ENCODE results near the gene NALF2. TPM values are rescaled to one million over a fixed set of nuclear protein-coding genes. Genes with fewer than 3 reads are reported as not detected.

The NALF2 gene
- total RNA-seq, 1 experiment from 2014 or later: 2.3 TPM

DNA sequence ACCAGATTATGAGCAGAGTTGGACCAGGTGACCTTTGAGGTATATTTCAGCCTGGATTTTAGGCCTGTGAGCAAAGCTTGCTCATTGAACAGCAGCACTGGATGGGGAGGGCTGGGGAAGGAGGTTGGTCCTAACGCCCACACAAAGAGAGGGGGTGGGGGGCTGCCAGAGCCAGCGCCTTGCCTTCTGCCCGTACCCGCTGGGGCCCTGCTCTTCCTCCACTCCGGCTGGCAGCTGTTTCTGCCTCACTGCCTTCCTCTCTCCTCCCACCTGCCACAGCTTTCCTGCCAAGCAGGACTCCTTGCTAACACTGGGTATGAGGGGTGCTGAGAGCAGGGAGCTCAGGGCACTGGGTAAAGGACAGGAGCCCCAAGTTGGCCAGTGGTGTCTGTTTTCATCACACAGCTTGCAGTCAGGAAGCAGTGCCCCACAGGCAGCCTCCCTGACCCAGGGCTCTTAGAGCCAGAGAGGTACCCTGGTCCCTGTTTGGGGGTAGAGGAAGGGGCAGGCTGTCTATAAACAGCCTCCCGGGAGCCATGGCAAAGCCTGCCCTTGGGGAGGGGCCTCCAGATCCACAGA is 6.1 kb downstream of the NALF2 start:
- ChIA-PET POLR2A (ENCODE audit: low non-redundant PET) (no interaction called here), CTCF (no interaction called here)
- no peak for DNase-seq (ENCODE audit: low spot score)
- no TSS peak for BruUV-seq (replicated peaks)
- H3K4me3 ChIP-seq (ENCODE audit: low read depth, low read length, poor library complexity, severe bottlenecking): no peak overlapping the region
- H3K4me1 ChIP-seq (ENCODE audit: insufficient read depth, low read length, poor library complexity, severe bottlenecking): no peaks in the 10 kb centered on the region
- no peak overlapping the region for H3K27ac ChIP-seq (ENCODE audit: low read depth, low read length, poor library complexity, severe bottlenecking)
- H3K36me3 ChIP-seq (ENCODE audit: insufficient read depth, low read length, poor library complexity, severe bottlenecking): no peaks in the 10 kb centered on the region
- no peaks in the 10 kb centered on the region for H3K27me3 ChIP-seq (replicated peaks; ENCODE audit: insufficient read depth, low read depth, low read length, poor library complexity)
- TF ChIP-seq CTCF (conservative IDR thresholded peaks at IDR 0.05; ENCODE audit: low read depth, low read length) (no peak), EZH2 (IDR thresholded peaks at IDR 0.05; ENCODE audit: borderline replicate concordance, low read depth, low read length, poor library complexity, severe bottlenecking) (no peak)
- intact Hi-C loops (cut with micrococcal nuclease; ENCODE audit: unreplicated experiment): no loop called here
- H3K9me3 ChIP-seq (ENCODE audit: low read depth, low read length, poor library complexity, severe bottlenecking): no peaks in the 10 kb centered on the region

- Histone ChIP-seq H3K4me3 (ENCODE audit: low read depth, low read length, poor library complexity, severe bottlenecking) (no peak overlapping the region), H3K9me3 (ENCODE audit: low read depth, low read length, poor library complexity, severe bottlenecking) (no peaks in the 10 kb centered on the region), H3K27ac (ENCODE audit: low read depth, low read length, poor library complexity, severe bottlenecking) (no peak overlapping the region), H3K27me3 (replicated peaks; ENCODE audit: insufficient read depth, low read depth, low read length, poor library complexity) (no peaks in the 10 kb centered on the region), H3K4me1 (ENCODE audit: insufficient read depth, low read length, poor library complexity, severe bottlenecking) (no peaks in the 10 kb centered on the region), H3K36me3 (ENCODE audit: insufficient read depth, low read length, poor library complexity, severe bottlenecking) (no peaks in the 10 kb centered on the region)
- intact Hi-C loops (cut with micrococcal nuclease; ENCODE audit: unreplicated experiment): no loop called here
- TF ChIP-seq CTCF (conservative IDR thresholded peaks at IDR 0.05; ENCODE audit: low read depth, low read length): no peak
- TF ChIP-seq EZH2 (IDR thresholded peaks at IDR 0.05; ENCODE audit: borderline replicate concordance, low read depth, low read length, poor library complexity, severe bottlenecking): no peak
- no peak for DNase-seq (ENCODE audit: low spot score)
- ChIA-PET POLR2A (ENCODE audit: low non-redundant PET) (no interaction called here), CTCF (no interaction called here)
- BruUV-seq (replicated peaks): no TSS peak
These were observed 6.9 kb downstream of the NALF2 start for GRCh38 chrX:69510914-69511513.

- ChIA-PET POLR2A (ENCODE audit: low non-redundant PET) (no interaction called here), CTCF (no interaction called here)
- no TSS peak for BruUV-seq (replicated peaks)
- no peak for DNase-seq (ENCODE audit: low spot score)
- Histone ChIP-seq H3K4me3 (ENCODE audit: low read depth, low read length, poor library complexity, severe bottlenecking) (no peak overlapping the region), H3K27ac (ENCODE audit: low read depth, low read length, poor library complexity, severe bottlenecking) (no peak overlapping the region), H3K9me3 (ENCODE audit: low read depth, low read length, poor library complexity, severe bottlenecking) (no peaks in the 10 kb centered on the region), H3K36me3 (ENCODE audit: insufficient read depth, low read length, poor library complexity, severe bottlenecking) (no peaks in the 10 kb centered on the region), H3K4me1 (ENCODE audit: insufficient read depth, low read length, poor library complexity, severe bottlenecking) (no peaks in the 10 kb centered on the region), H3K27me3 (replicated peaks; ENCODE audit: insufficient read depth, low read depth, low read length, poor library complexity) (no peaks in the 10 kb centered on the region)
- intact Hi-C loops (cut with micrococcal nuclease; ENCODE audit: unreplicated experiment): no loop called here
- no peak for TF ChIP-seq CTCF (conservative IDR thresholded peaks at IDR 0.05; ENCODE audit: low read depth, low read length)
- TF ChIP-seq EZH2 (IDR thresholded peaks at IDR 0.05; ENCODE audit: borderline replicate concordance, low read depth, low read length, poor library complexity, severe bottlenecking): no peak
These were observed 17.9 kb downstream of the NALF2 start for GRCh38 chrX:69522052-69522451.
